Right lobe of liver (tissue), 6 donors: ENCODE data around the gene CSTB. TPM values are rescaled to one million over a fixed set of nuclear protein-coding genes. Genes with fewer than 3 reads are reported as not detected.

Source experiments
- ATAC-seq, 4 donors: fragments of 200-7000 bp; cut with Tn5 transposase; one replicate each; pipeline ENCODE4 v1.9.1; 2020; ENCODE audit warnings: mild to moderate bottlenecking in 4 of 4, moderate library complexity in 4 of 4
- DNase-seq, 3 donors: peaks; one replicate each; pipeline ENCODE4 v3.0.0-alpha.2; 2020
- H3K27ac ChIP-seq, 3 donors: fragments of 200-600 bp; one replicate each; pipeline ENCODE4 v1.8.0; 2022
- H3K27me3 ChIP-seq, 2 donors: fragments of 200-600 bp; one replicate each; pipeline ENCODE4 v1.8.0; 2022
- H3K36me3 ChIP-seq, 4 donors: fragments of 200-600 bp; sonication (generic) in 1 of 4; one replicate each; pipeline versions ENCODE4 v1.5.1 to v1.8.0; 2017 to 2022; ENCODE audit warnings: control low read depth in 1 of 4
- H3K4me1 ChIP-seq, 4 donors: fragments of 200-600 bp; sonication (generic) in 1 of 4; one replicate each; pipeline versions ENCODE4 v1.5.1 to v1.8.0; 2017 to 2022; ENCODE audit warnings: control low read depth in 1 of 4
- H3K4me3 ChIP-seq, 3 donors: fragments of 200-600 bp; one replicate each; pipeline ENCODE4 v1.8.0; 2022
- H3K9me3 ChIP-seq, 4 donors: fragments of 200-600 bp; sonication (generic) in 1 of 4; one replicate each; pipeline versions ENCODE4 v1.5.1 to v1.8.0; 2017 to 2022; ENCODE audit warnings: control low read depth in 1 of 4
- POLR2A ChIP-seq: fragments of 450-650 bp; IDR thresholded peaks from one replicate; pipeline ENCODE4 v1.6.1; 2017; ENCODE audit warnings: antibody characterized with exemption, mild to moderate bottlenecking
- WGBS: methylation state at CpG from one replicate; pipeline ENCODE4 v1.1.6; 2018; ENCODE audit warnings: low coverage, low lambda C conversion rate; ENCODE audit not compliant: insufficient coverage; ENCODE audit errors: missing lambda C conversion rate; 5-methylcytosine and 5-hydroxymethylcytosine counted together
- intact Hi-C, 2 donors: fragments of 100-400 bp; cut with DNase I; formaldehyde crosslinking; loops; one replicate each; pipeline versions ENCODE4 v1.11.2 to v1.14.1; 2022
- total RNA-seq, 6 experiments: library from RNA; depleted of rRNA in 2 of 6; stranded (reverse); fragments of >200 nt in 2 of 6; fragmentation: NEBNext Ultra II Directional in 3 of 6; extraction: Animal tissue kit (Norgen Biotek cat#: 25700) in 3 of 6; gene quantifications; one replicate each; pipeline versions ENCODE4 v1.1.0 to v1.2.4, GENCODE V29; 2016 to 2023
- TF ChIP-seq, protein P1 (sequence below), 4 donors: fragments of 200-600 bp in 3 of 4; fragments of 450-650 bp in 1 of 4; IDR thresholded peaks; one replicate each; pipeline versions ENCODE4 v1.5.1 to v1.8.0; 2016 to 2022; ENCODE audit warnings: antibody characterized with exemption in 4 of 4, mild to moderate bottlenecking in 2 of 4
- donor health status: DM: no; HTN: yes; CAD: no.
- donor health status: DM: no; HTN: no; CAD: no.
- donor health status: DM: no; HTN: no; CAD: no.
- donor health status: DM: no; HTN: yes; CAD: no.
- donor health status: DM: no; HTN: yes; CAD: no.

Gene CSTB
- total RNA-seq, 6 experiments from 2014 or later: 16.6 to 137 (median 23.2) TPM

DNA sequence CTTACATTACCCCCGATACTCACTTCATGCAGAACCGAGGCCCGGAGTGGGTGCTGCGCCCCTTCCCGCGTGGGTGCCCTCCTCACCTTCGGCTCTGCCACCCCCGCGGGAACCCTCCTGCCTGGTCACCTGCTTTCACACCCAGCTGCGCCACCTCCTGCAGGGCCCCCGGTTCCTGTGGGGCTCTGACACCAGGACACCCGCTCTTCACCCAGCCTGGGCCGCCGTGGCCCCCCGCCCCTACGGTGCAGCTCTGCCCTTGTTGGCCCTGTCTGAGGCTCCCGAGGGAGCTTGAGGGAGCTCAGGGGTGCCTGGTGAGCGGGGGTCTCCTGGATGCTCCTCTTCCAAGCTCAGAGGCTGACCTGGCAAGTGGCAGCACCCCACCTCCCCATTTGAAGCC, 32.3 kb upstream of the CSTB start:
- H3K36me3 ChIP-seq: no peaks in the 10 kb centered on the region
- intact Hi-C loops: loop anchor here (5.0 kb wide), 2 partner anchors 159 to 169 kb away; no protein-coding TSS in a partner anchor
- peaks cover 0 to 33% (median 8%) of the 10 kb centered on the region in 4 donors for H3K4me1 ChIP-seq
- H3K4me3 ChIP-seq: no peak overlapping the region
- WGBS: 80% methylated on average over 1 of the region's 18 CpGs
- no peak for DNase-seq
- no peaks in the 10 kb centered on the region for H3K27me3 ChIP-seq
- ATAC-seq: no peak
- no peaks in the 10 kb centered on the region for H3K9me3 ChIP-seq
- TF ChIP-seq POLR2A: no peak
- TF ChIP-seq, protein P1, sequence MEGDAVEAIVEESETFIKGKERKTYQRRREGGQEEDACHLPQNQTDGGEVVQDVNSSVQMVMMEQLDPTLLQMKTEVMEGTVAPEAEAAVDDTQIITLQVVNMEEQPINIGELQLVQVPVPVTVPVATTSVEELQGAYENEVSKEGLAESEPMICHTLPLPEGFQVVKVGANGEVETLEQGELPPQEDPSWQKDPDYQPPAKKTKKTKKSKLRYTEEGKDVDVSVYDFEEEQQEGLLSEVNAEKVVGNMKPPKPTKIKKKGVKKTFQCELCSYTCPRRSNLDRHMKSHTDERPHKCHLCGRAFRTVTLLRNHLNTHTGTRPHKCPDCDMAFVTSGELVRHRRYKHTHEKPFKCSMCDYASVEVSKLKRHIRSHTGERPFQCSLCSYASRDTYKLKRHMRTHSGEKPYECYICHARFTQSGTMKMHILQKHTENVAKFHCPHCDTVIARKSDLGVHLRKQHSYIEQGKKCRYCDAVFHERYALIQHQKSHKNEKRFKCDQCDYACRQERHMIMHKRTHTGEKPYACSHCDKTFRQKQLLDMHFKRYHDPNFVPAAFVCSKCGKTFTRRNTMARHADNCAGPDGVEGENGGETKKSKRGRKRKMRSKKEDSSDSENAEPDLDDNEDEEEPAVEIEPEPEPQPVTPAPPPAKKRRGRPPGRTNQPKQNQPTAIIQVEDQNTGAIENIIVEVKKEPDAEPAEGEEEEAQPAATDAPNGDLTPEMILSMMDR (IDR thresholded peaks at IDR 0.05): no peak
- H3K27ac ChIP-seq: no peak overlapping the region

GRCh38 chr21:43806017-43806710, 30.1 kb upstream of the CSTB start:
- intact Hi-C loops: loop anchor here (5.0 kb wide), 2 partner anchors 161 to 171 kb away; no protein-coding TSS in a partner anchor
- H3K4me3 ChIP-seq: no peak overlapping the region
- DNase-seq (no peak), ATAC-seq (no peak)
- no peak overlapping the region for H3K27ac ChIP-seq
- H3K4me1 ChIP-seq: peaks cover 0 to 19% (median 2%) of the 10 kb centered on the region in 4 donors
- 84% methylated on average over 16 of the region's 21 CpGs for WGBS
- no peaks in the 10 kb centered on the region for H3K9me3 ChIP-seq
- TF ChIP-seq, protein P1 (IDR thresholded peaks at IDR 0.05): no peak
- no peak for TF ChIP-seq POLR2A
- no peaks in the 10 kb centered on the region for H3K27me3 ChIP-seq
- peaks cover 0 to 14% (median 1%) of the 10 kb centered on the region in 4 donors for H3K36me3 ChIP-seq

DNA sequence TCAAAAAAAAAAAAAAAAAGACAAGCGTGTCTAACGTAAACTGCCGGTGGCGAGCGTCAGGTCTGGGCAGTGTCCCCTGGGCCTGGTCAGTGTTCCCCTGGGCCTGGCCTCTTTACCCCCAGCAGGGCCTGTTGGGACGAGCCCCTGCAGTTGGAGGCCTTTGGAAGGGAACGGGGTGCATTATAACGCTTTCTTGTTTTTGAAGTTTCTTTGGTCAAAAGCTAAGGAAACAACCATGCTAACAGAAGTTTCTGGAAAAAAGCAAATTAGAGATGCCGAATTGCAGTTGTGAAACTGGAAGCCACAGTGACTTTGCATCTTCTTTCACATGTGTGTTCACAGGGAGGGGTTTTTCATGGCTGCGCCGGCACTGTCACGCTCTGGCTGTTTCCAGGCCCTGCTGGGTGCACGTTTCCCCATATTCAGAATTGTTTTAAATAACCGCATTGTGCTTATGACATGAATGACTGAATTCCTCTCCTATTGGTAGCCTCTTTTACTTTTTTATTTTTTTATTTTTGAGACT, 29.2 kb upstream of the CSTB start:
- Histone ChIP-seq H3K27me3 (no peaks in the 10 kb centered on the region), H3K27ac (no peak overlapping the region), H3K9me3 (no peaks in the 10 kb centered on the region), H3K4me1 (peaks cover 0 to 12% (median 0%) of the 10 kb centered on the region in 4 donors), H3K4me3 (no peak overlapping the region), H3K36me3 (peaks cover 0 to 20% (median 4%) of the 10 kb centered on the region in 4 donors)
- no peak for TF ChIP-seq POLR2A
- TF ChIP-seq, protein P1 (IDR thresholded peaks at IDR 0.05): no peak
- intact Hi-C loops: loop anchor here (5.0 kb wide), 2 partner anchors 162 to 172 kb away; no protein-coding TSS in a partner anchor
- WGBS: 68% methylated on average over 14 of the region's 14 CpGs
- DNase-seq (no peak), ATAC-seq (no peak)

DNA sequence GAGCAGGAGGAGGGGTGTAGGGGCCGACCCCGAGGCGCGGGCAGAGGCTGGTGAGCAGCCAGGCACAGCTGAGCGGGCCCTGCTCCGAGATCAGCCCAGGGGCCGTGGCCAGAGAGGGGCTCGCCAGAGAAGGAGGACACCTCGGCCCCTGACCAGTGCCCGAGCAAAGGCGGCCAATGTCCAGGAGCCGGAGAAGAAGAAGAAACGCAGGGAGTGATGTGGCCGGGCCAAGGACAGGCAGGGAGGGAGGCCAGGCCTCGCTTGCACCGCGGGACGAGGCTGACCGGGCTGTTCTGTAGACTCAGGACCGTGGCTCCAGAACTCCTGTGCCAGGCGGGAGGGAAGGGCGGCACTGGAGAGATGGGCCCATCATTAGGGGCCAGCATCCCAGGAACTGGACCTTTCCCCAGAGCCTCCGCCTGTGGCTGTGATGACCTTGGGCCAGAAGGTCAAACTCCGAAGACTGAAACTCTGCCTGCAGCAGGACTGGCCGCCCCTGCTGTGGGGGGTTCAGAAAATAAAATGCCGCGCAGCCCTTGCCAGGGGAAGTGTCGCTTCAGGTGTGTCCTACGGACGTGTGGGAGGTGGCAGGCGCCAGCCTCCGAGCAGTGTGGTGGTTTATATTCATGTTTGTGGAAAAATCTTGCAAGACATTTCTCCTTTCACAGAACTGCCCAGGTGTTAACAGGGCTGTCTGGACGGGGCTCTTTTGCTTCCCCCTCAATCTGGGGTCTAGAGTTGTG, 27.6 kb upstream of the CSTB start:
- 83% methylated on average over 6 of the region's 33 CpGs for WGBS
- TF ChIP-seq, protein P1 (IDR thresholded peaks at IDR 0.05): no peak
- TF ChIP-seq POLR2A: no peak
- Histone ChIP-seq H3K4me1 (peaks cover 0 to 1% (median 0%) of the 10 kb centered on the region in 4 donors), H3K36me3 (peaks cover 0 to 33% (median 4%) of the 10 kb centered on the region in 4 donors), H3K27me3 (no peaks in the 10 kb centered on the region), H3K27ac (no peak overlapping the region), H3K4me3 (no peak overlapping the region), H3K9me3 (no peaks in the 10 kb centered on the region)
- intact Hi-C loops: no loop called here
- no peak for ATAC-seq
- no peak for DNase-seq
